GM18951 (cell line): ENCODE measurements around the gene UST.
"Not testable (repeated sequence)": the region's sequence is repeated elsewhere in the genome, so short reads cannot be mapped to it uniquely, and the experiment has no call there.

Experiments used
- POLR2A ChIP-seq: IDR thresholded peaks from 4 replicates; pipeline ENCODE4 v1.6.1; 2011; ENCODE audit warnings: mild to moderate bottlenecking; ENCODE audit not compliant: insufficient read length, insufficient read depth; ENCODE audit errors: extremely low read depth
- in situ Hi-C: fragments of 300-500 bp; cut with MboI; formaldehyde crosslinking; loops from one replicate; pipeline ENCODE4 v1.12.0; 2022; ENCODE audit warnings: low sequenced_read_pairs, mixed read lengths, inconsistent platforms; ENCODE audit not compliant: unreplicated experiment

UST gene

GRCh38 chr6:149031201-149031858 lies 284.5 kb downstream of the UST start:
- TF ChIP-seq POLR2A = no peak

GRCh38 chr6:149031859-149032598 lies 285.2 kb downstream of the UST start:
- in situ Hi-C loops = no loop called here

More at GRCh38 chr6:149031201-149031858, 284.5 kb downstream of the UST start:
- in situ Hi-C loops = no loop called here

GRCh38 chr6:149032599-149033405 lies 286.0 kb downstream of the UST start:
- no peak for TF ChIP-seq POLR2A
- in situ Hi-C loops = no loop called here

More at GRCh38 chr6:149031859-149032598, 285.2 kb downstream of the UST start:
- TF ChIP-seq POLR2A = no peak

- in situ Hi-C loops = no loop called here
- TF ChIP-seq POLR2A = no peak
Measured at GRCh38 chr6:149033454-149033853, 286.6 kb downstream of the UST start.

GRCh38 chr6:149035766-149036165 lies 288.9 kb downstream of the UST start:
- in situ Hi-C loops = no loop called here
- TF ChIP-seq POLR2A = no peak

GRCh38 chr6:149037051-149037671 lies 290.3 kb downstream of the UST start:
- TF ChIP-seq POLR2A = no peak
- in situ Hi-C loops = no loop called here

GRCh38 chr6:149039025-149039424 lies 292.2 kb downstream of the UST start:
- in situ Hi-C loops = not testable (repeated sequence)

- no peak for TF ChIP-seq POLR2A
- in situ Hi-C loops = no loop called here
Measured at GRCh38 chr6:149041953-149042352, 295.1 kb downstream of the UST start.

- no peak for TF ChIP-seq POLR2A
- in situ Hi-C loops = no loop called here
Measured at GRCh38 chr6:149043476-149044130, 296.8 kb downstream of the UST start.

GRCh38 chr6:149044528-149044927 lies 297.7 kb downstream of the UST start:
- in situ Hi-C loops = no loop called here
- TF ChIP-seq POLR2A = no peak

GRCh38 chr6:149045404-149045803 lies 298.6 kb downstream of the UST start:
- in situ Hi-C loops = no loop called here
- no peak for TF ChIP-seq POLR2A

GRCh38 chr6:149046164-149046821 lies 299.5 kb downstream of the UST start:
- in situ Hi-C loops = no loop called here
- TF ChIP-seq POLR2A = no peak
